ENCODE data around the gene SAMD5. TPM values are rescaled to one million over a fixed set of nuclear protein-coding genes. Genes with fewer than 3 reads are reported as not detected.

The SAMD5 gene
- total and polyA plus RNA-seq, 2 experiments from 2014 or later = not detected

GRCh38 chr6:147515327-147515726, 6.8 kb downstream of the SAMD5 start:
- H3K9ac ChIP-seq = no peak overlapping the region
- H3K9me3 ChIP-seq (ENCODE audit: low read depth) = no peaks in the 10 kb centered on the region
- H3K4me3 ChIP-seq = no peak overlapping the region
- H2AFZ ChIP-seq = no peak overlapping the region
- H3K79me2 ChIP-seq (ENCODE audit: insufficient read depth) = no peaks in the 10 kb centered on the region
- no peaks in the 10 kb centered on the region for H3F3A ChIP-seq (ENCODE audit: insufficient read depth)
- H4K20me1 ChIP-seq (ENCODE audit: insufficient read depth) = no peaks in the 10 kb centered on the region
- H3K4me1 ChIP-seq (ENCODE audit: insufficient read depth) = no peaks in the 10 kb centered on the region
- H3K36me3 ChIP-seq (ENCODE audit: low read depth) = no peaks in the 10 kb centered on the region
- peaks cover 15% of the 10 kb centered on the region for H3K27me3 ChIP-seq (replicated peaks; ENCODE audit: insufficient read depth)
- H3K4me2 ChIP-seq (ENCODE audit: unreplicated experiment) = no peak overlapping the region
- no peak for TF ChIP-seq EZH2 (IDR thresholded peaks at IDR 0.05; ENCODE audit: insufficient read depth, poor library complexity, severe bottlenecking)
- no peak for TF ChIP-seq EZH2phosphoT487 (IDR thresholded peaks at IDR 0.05; ENCODE audit: insufficient read depth, low read depth)
- in situ Hi-C loops (cut with MboI) = no loop called here
- no peaks in the 10 kb centered on the region for H3K9me2 ChIP-seq (ENCODE audit: insufficient read depth)
- no peak overlapping the region for H3K27ac ChIP-seq
- no peak for DNase-seq
- WGBS, 2 experiments (ENCODE audit: low coverage in 1 of 2, low lambda C conversion rate in 2 of 2, missing lambda C conversion rate in 2 of 2) = 28 to 31% methylated on average over 2 of the region's 2 CpGs

DNA sequence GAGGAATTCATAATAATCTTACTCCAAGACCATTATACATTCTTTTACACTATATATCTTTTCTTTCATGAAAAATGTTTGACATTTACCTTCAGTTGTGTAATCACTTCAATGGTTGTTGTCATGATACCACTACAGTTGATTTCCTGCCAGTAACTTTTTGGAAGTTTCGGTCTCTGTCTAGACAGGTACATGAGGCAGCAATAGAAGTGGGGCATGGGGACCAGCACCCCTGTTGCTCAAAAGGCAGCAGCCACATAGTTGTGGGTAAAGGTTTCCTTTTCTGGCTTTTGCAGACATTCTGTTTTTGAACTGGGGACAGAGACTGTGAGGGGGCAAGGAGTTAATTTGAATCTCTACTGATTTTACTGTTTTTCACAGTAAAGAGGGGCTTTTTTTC, 14.1 kb downstream of the SAMD5 start:
- H3K4me3 ChIP-seq = no peak overlapping the region
- in situ Hi-C loops (cut with MboI) = no loop called here
- no peak overlapping the region for H3K4me2 ChIP-seq (ENCODE audit: unreplicated experiment)
- H3K4me1 ChIP-seq (ENCODE audit: insufficient read depth) = no peaks in the 10 kb centered on the region
- no peaks in the 10 kb centered on the region for H3K9me2 ChIP-seq (ENCODE audit: insufficient read depth)
- TF ChIP-seq EZH2 (IDR thresholded peaks at IDR 0.05; ENCODE audit: insufficient read depth, poor library complexity, severe bottlenecking) (no peak), EZH2phosphoT487 (IDR thresholded peaks at IDR 0.05; ENCODE audit: insufficient read depth, low read depth) (no peak)
- H3K9me3 ChIP-seq (ENCODE audit: low read depth) = no peaks in the 10 kb centered on the region
- no peak for DNase-seq
- no peaks in the 10 kb centered on the region for H3K79me2 ChIP-seq (ENCODE audit: insufficient read depth)
- H3K27ac ChIP-seq = no peak overlapping the region
- H3K27me3 ChIP-seq (replicated peaks; ENCODE audit: insufficient read depth) = 0 out of 2 replicates have a peak, but pooled peaks cover 6% of the 10 kb centered on the region
- no peaks in the 10 kb centered on the region for H4K20me1 ChIP-seq (ENCODE audit: insufficient read depth)
- 76 to 78% methylated on average over 1 of the region's 1 CpG for WGBS, 2 experiments (ENCODE audit: low coverage in 1 of 2, low lambda C conversion rate in 2 of 2, missing lambda C conversion rate in 2 of 2)
- no peak overlapping the region for H2AFZ ChIP-seq
- H3K36me3 ChIP-seq (ENCODE audit: low read depth) = no peaks in the 10 kb centered on the region
- no peak overlapping the region for H3K9ac ChIP-seq
- H3F3A ChIP-seq (ENCODE audit: insufficient read depth) = no peaks in the 10 kb centered on the region

GRCh38 chr6:147525519-147526209, 17.2 kb downstream of the SAMD5 start:
- TF ChIP-seq EZH2phosphoT487 (IDR thresholded peaks at IDR 0.05; ENCODE audit: insufficient read depth, low read depth) = no peak
- no peak for TF ChIP-seq EZH2 (IDR thresholded peaks at IDR 0.05; ENCODE audit: insufficient read depth, poor library complexity, severe bottlenecking)
- H3K4me2 ChIP-seq (ENCODE audit: unreplicated experiment) = no peak overlapping the region
- no peak overlapping the region for H3K27ac ChIP-seq
- 0 out of 2 replicates have a peak, but pooled peaks cover 6% of the 10 kb centered on the region for H3K27me3 ChIP-seq (replicated peaks; ENCODE audit: insufficient read depth)
- no peaks in the 10 kb centered on the region for H3K9me3 ChIP-seq (ENCODE audit: low read depth)
- no peak overlapping the region for H3K9ac ChIP-seq
- 31 to 40% methylated on average over 5 of the region's 5 CpGs for WGBS, 2 experiments (ENCODE audit: low coverage in 1 of 2, low lambda C conversion rate in 2 of 2, missing lambda C conversion rate in 2 of 2)
- in situ Hi-C loops (cut with MboI) = no loop called here
- no peaks in the 10 kb centered on the region for H3K79me2 ChIP-seq (ENCODE audit: insufficient read depth)
- H3F3A ChIP-seq (ENCODE audit: insufficient read depth) = no peaks in the 10 kb centered on the region
- H2AFZ ChIP-seq = no peak overlapping the region
- no peak for DNase-seq
- H3K36me3 ChIP-seq (ENCODE audit: low read depth) = no peaks in the 10 kb centered on the region
- H3K4me3 ChIP-seq = no peak overlapping the region
- H3K9me2 ChIP-seq (ENCODE audit: insufficient read depth) = no peaks in the 10 kb centered on the region
- H3K4me1 ChIP-seq (ENCODE audit: insufficient read depth) = no peaks in the 10 kb centered on the region
- no peaks in the 10 kb centered on the region for H4K20me1 ChIP-seq (ENCODE audit: insufficient read depth)

- in situ Hi-C loops (cut with MboI) = no loop called here
- no peak for DNase-seq
- H3K36me3 ChIP-seq (ENCODE audit: low read depth) = no peaks in the 10 kb centered on the region
- 19 to 38% methylated on average over 4 of the region's 4 CpGs for WGBS, 2 experiments (ENCODE audit: low coverage in 1 of 2, low lambda C conversion rate in 2 of 2, missing lambda C conversion rate in 2 of 2)
- no peak overlapping the region for H2AFZ ChIP-seq
- H4K20me1 ChIP-seq (ENCODE audit: insufficient read depth) = no peaks in the 10 kb centered on the region
- no peaks in the 10 kb centered on the region for H3K9me2 ChIP-seq (ENCODE audit: insufficient read depth)
- no peak overlapping the region for H3K9ac ChIP-seq
- H3K27me3 ChIP-seq (replicated peaks; ENCODE audit: insufficient read depth) = 0 out of 2 replicates have a peak, but pooled peaks cover 6% of the 10 kb centered on the region
- H3K4me3 ChIP-seq = no peak overlapping the region
- no peaks in the 10 kb centered on the region for H3F3A ChIP-seq (ENCODE audit: insufficient read depth)
- H3K4me1 ChIP-seq (ENCODE audit: insufficient read depth) = no peaks in the 10 kb centered on the region
- no peak overlapping the region for H3K27ac ChIP-seq
- no peaks in the 10 kb centered on the region for H3K9me3 ChIP-seq (ENCODE audit: low read depth)
- no peaks in the 10 kb centered on the region for H3K79me2 ChIP-seq (ENCODE audit: insufficient read depth)
- TF ChIP-seq EZH2 (IDR thresholded peaks at IDR 0.05; ENCODE audit: insufficient read depth, poor library complexity, severe bottlenecking) (no peak), EZH2phosphoT487 (IDR thresholded peaks at IDR 0.05; ENCODE audit: insufficient read depth, low read depth) (no peak)
- no peak overlapping the region for H3K4me2 ChIP-seq (ENCODE audit: unreplicated experiment)
These were observed 18.7 kb downstream of the SAMD5 start for GRCh38 chr6:147527197-147527596.
